ENCODE measurements around the gene JADE1.

The JADE1 gene

GRCh38 chr4:128866691-128867090 lies 57.2 kb downstream of the JADE1 start:
- no peak overlapping the region for H3K4me3 ChIP-seq (replicated peaks; ENCODE audit: low read depth, low read length)
- TF ChIP-seq CTCF (IDR thresholded peaks at IDR 0.05; ENCODE audit: low read depth, low read length, missing control alignments) = no peak
- no peak for DNase-seq (ENCODE audit: extremely low read depth, low read depth)

DNA sequence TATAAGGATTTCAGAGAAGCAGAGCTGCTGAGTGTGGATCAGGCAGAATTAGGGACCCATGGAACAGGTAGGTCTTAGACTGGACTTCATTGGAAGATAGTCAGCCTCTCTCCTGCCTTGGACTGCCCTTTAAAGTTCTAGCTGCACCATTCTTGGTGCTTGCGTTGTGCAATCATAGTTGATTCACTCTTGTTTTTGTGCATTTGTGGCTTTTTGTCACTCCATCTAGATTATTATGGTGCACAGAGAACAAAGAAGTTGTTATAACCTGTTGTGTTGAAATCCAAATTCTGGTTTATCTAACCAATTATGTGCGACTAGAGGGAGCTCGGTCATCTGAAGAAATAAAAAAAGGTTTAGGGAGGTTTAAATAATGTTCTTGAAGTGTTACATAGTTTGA lies 59.3 kb downstream of the JADE1 start:
- no peak for DNase-seq (ENCODE audit: extremely low read depth, low read depth)
- no peak overlapping the region for H3K4me3 ChIP-seq (replicated peaks; ENCODE audit: low read depth, low read length)
- TF ChIP-seq CTCF (IDR thresholded peaks at IDR 0.05; ENCODE audit: low read depth, low read length, missing control alignments) = no peak

DNA sequence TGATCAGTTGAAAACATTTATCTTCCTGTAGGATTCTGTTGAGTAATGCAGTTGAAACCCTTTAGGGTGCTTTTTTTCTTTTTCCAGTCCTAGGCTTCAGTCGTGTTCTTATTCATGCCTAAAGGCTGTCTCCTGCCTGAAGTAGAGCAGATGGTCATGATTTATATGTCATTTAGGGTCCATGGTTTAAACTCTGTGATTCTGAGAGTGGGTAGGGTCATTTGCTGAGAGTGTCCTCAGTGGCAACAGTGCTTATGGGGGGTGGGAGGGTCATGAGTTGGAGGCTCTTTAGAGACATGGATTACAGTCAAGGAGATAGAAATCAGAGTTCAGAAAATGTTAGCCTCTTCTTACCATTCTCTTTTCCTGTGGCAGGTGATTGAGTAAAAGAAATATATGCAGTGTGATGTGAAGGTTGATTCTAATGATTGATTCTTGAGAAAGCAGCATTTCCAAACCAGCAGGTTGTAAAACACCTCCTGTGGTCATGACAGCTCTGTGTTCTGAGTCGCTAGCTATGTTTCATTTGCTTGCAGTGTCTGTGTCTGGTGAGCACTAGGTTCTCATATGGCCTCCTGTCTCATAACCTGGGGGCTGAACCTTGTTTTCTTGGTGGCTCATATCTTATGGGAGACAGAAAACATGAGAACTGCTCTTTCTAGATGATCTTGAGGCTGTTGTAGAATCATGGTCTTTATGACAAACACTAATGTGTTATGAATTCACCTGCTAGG lies 60.4 kb downstream of the JADE1 start:
- H3K4me3 ChIP-seq (replicated peaks; ENCODE audit: low read depth, low read length) = no peak overlapping the region
- TF ChIP-seq CTCF (IDR thresholded peaks at IDR 0.05; ENCODE audit: low read depth, low read length, missing control alignments) = no peak
- no peak for DNase-seq (ENCODE audit: extremely low read depth, low read depth)

DNA sequence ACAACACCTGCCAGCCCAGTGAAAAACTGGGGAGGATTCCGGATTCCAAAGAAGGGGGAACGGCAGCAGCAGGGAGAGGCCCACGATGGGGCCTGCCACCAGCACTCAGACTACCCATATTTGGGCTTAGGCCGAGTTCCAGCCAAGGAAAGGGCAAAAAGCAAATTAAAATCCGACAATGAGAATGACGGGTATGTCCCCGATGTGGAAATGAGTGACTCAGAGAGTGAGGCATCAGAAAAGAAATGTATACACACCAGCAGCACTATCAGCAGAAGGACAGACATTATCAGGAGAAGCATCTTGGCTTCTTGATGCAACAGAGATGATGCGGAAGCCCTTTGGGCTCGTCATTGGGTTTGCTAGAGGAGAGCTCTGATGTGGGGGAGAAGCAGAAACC lies 62.4 kb downstream of the JADE1 start:
- TF ChIP-seq CTCF (IDR thresholded peaks at IDR 0.05; ENCODE audit: low read depth, low read length, missing control alignments) = no peak
- H3K4me3 ChIP-seq (replicated peaks; ENCODE audit: low read depth, low read length) = no peak overlapping the region
- no peak for DNase-seq (ENCODE audit: extremely low read depth, low read depth)

- H3K4me3 ChIP-seq (replicated peaks; ENCODE audit: low read depth, low read length) = no peak overlapping the region
- TF ChIP-seq CTCF (IDR thresholded peaks at IDR 0.05; ENCODE audit: low read depth, low read length, missing control alignments) = no peak
Measured at GRCh38 chr4:128876200-128876599, 66.7 kb downstream of the JADE1 start.

DNA sequence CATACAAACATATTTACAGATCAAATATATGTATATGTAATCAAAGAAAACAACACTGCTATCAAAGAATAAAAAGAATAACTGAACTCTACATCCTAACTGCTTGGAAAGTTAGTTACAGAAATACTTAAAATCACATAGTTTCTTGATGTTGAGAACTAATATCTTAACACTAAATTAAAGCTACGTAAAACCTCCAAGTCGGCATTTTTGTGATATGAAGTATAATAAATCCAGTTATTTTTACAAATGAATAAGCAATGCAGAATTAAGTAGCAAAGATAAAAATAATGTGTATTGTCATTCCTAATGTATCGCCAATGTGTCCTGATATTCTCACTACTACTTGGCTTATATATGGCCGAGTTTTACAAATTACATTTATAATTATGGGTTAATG lies 68.4 kb downstream of the JADE1 start:
- TF ChIP-seq CTCF (IDR thresholded peaks at IDR 0.05; ENCODE audit: low read depth, low read length, missing control alignments) = no peak
- DNase-seq (ENCODE audit: extremely low read depth, low read depth) = no peak
- no peak overlapping the region for H3K4me3 ChIP-seq (replicated peaks; ENCODE audit: low read depth, low read length)

More at GRCh38 chr4:128876200-128876599, 66.7 kb downstream of the JADE1 start:
- no peak for DNase-seq (ENCODE audit: extremely low read depth, low read depth)

- no peak for TF ChIP-seq CTCF (IDR thresholded peaks at IDR 0.05; ENCODE audit: low read depth, low read length, missing control alignments)
- no peak overlapping the region for H3K4me3 ChIP-seq (replicated peaks; ENCODE audit: low read depth, low read length)
- DNase-seq (ENCODE audit: extremely low read depth, low read depth) = no peak
Measured at GRCh38 chr4:128879283-128879682, 69.8 kb downstream of the JADE1 start.
